Naive B cell (primary cell): ENCODE results near the gene SEMA3C. TPM values are rescaled to one million over a fixed set of nuclear protein-coding genes. Genes with fewer than 3 reads are reported as not detected.
A peak's percentile ranks its signal among the peaks of the same experiment; 100 is the strongest.

Experiments
- ATAC-seq, 2 donors: fragments of 150-1000 bp; cut with Tn5 transposase; 2 replicates each; pipeline ENCODE4 v1.10.0; 2021; ENCODE audit warnings: low read depth in 2 of 2, mild to moderate bottlenecking in 2 of 2, moderate library complexity in 2 of 2
- DNase-seq: peaks from one replicate; pipeline ENCODE4 v3.0.0; 2022
- H3K27ac Mint-ChIP-seq, 6 donors: one replicate each; pipeline ENCODE4 v1.8.0; 2020 to 2022; ENCODE audit warnings: mild to moderate bottlenecking in 6 of 6, mixed read lengths in 6 of 6, moderate library complexity in 5 of 6, inconsistent platforms in 2 of 6
- H3K27me3 Mint-ChIP-seq, 3 donors: one replicate each; pipeline ENCODE4 v1.8.0; 2021 to 2022; ENCODE audit warnings: mixed read lengths in 3 of 3, mild to moderate bottlenecking in 1 of 3
- H3K36me3 Mint-ChIP-seq, 2 donors: one replicate each; pipeline ENCODE4 v1.8.0; 2020 to 2022; ENCODE audit warnings: mixed read lengths in 2 of 2, inconsistent platforms in 1 of 2, mild to moderate bottlenecking in 1 of 2
- H3K4me1 Mint-ChIP-seq, 3 donors: one replicate each; pipeline ENCODE4 v1.8.0; 2020 to 2022; ENCODE audit warnings: mixed read lengths in 3 of 3, inconsistent platforms in 1 of 3, mild to moderate bottlenecking in 1 of 3, moderate library complexity in 1 of 3
- H3K4me3 Mint-ChIP-seq, 8 donors: one replicate each; pipeline ENCODE4 v1.8.0; 2020 to 2022; ENCODE audit warnings: mild to moderate bottlenecking in 8 of 8, mixed read lengths in 8 of 8, moderate library complexity in 8 of 8, inconsistent platforms in 2 of 8
- H3K9me3 Mint-ChIP-seq, 7 donors: one replicate each; pipeline ENCODE4 v1.8.0; 2020 to 2022; ENCODE audit warnings: mixed read lengths in 7 of 7, mild to moderate bottlenecking in 5 of 7, inconsistent platforms in 2 of 7, moderate library complexity in 1 of 7
- polyA plus RNA-seq, 6 donors: library from polyadenylated mRNA; unstranded; fragments of 300-500 nt; fragmentation: Illumina TruSeq; gene quantifications; one replicate each; pipeline ENCODE4 v1.2.3, GENCODE V29; 2021; ENCODE audit warnings: low read depth in 6 of 6

SEMA3C gene
- polyA plus RNA-seq, 6 donors from 2014 or later = not detected

DNA sequence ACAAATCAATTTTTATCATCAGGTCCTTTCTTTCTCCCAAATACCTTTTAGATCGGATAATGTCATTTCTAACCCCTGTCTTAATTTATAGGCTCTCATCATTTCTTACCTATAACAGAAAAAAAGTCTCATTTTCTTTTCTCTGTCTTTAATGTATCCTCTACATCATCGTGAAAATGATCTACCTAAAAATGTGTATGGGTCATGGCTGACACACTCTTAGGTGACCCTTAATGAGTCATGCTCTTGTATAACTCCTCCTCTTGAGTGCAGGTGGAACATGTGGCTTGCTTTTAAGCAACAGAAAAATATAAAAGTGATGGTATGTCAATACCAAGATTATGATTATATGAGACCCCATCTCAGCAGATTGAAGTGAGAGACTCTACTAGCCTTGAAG lies 139.4 kb downstream of the SEMA3C start:
- Mint-ChIP-seq H3K4me1 (no peaks in the 10 kb centered on the region), H3K36me3 (no peaks in the 10 kb centered on the region), H3K27ac (no peak overlapping the region), H3K27me3 (no peaks in the 10 kb centered on the region), H3K4me3 (no peak overlapping the region), H3K9me3 (no peaks in the 10 kb centered on the region)
- ATAC-seq (no peak), DNase-seq (no peak)

DNA sequence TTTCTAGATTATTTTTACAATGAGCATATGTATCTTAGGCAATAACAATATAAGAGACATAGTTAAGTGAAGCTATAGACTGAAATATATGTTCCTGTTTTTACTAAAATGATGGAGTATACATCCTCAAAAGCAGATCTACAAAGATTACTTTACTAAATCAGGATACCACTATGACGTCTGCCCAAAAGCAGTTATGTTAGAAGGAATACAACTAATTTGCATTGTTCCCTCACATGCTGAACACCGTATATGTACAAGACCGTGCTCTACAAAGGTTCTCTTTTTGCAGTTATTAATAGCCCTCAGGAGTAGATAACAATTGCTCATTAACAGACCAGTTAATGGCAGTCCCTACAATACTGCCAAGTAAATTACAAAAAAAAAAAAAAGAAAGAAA lies 143.0 kb downstream of the SEMA3C start:
- H3K36me3 Mint-ChIP-seq = no peaks in the 10 kb centered on the region
- H3K27ac Mint-ChIP-seq = no peak overlapping the region
- DNase-seq = no peak
- ATAC-seq = no peak
- no peaks in the 10 kb centered on the region for H3K4me1 Mint-ChIP-seq
- H3K27me3 Mint-ChIP-seq = peaks cover 0 to 7% (median 0%) of the 10 kb centered on the region in 3 donors
- H3K4me3 Mint-ChIP-seq = no peak overlapping the region
- H3K9me3 Mint-ChIP-seq = peaks cover 0 to 4% (median 0%) of the 10 kb centered on the region in 7 donors

DNA sequence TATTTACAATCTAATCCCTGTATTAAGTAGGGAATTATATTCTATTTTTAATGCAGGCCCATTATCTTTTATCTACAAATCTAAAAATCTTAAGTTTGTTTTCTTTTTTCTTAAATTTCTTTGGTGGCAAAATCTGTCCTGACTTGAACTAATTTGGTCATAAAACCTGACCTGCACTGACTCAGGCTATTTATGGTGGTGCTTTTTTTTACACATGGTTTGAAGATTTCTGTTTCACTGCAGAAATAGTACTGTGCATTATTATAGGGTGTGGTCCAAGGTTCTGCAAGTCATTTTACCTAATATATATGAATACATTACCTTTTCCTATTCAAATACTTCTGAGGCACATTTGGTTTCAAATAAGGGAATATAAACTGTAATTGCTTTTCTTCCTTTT lies 143.4 kb downstream of the SEMA3C start:
- Mint-ChIP-seq H3K27ac (no peak overlapping the region), H3K36me3 (no peaks in the 10 kb centered on the region), H3K4me1 (no peaks in the 10 kb centered on the region), H3K9me3 (peaks cover 0 to 4% (median 0%) of the 10 kb centered on the region in 7 donors), H3K4me3 (no peak overlapping the region), H3K27me3 (peaks cover 0 to 7% (median 0%) of the 10 kb centered on the region in 3 donors)
- DNase-seq (no peak), ATAC-seq (no peak)

DNA sequence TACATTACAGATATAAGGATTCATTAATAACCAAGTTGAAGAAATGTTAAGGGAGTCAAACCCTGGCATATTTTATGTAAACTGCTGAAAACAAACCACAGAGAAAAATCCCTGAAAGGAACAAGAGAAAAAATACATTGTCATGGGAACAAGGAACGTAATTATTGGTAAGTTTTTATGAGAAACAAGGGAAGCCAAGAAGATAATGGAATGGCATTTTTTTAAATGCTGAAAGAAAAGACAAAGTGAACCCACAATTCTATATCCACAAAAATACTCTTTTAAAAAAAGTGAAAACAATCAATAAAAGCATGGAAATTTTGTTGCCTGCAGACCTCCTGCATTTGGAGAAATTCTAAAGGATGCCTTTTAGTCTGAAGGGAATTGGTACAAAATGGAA lies 144.0 kb downstream of the SEMA3C start:
- Mint-ChIP-seq H3K9me3 (peaks cover 0 to 4% (median 0%) of the 10 kb centered on the region in 7 donors), H3K27me3 (peaks cover 0 to 7% (median 0%) of the 10 kb centered on the region in 3 donors)

DNA sequence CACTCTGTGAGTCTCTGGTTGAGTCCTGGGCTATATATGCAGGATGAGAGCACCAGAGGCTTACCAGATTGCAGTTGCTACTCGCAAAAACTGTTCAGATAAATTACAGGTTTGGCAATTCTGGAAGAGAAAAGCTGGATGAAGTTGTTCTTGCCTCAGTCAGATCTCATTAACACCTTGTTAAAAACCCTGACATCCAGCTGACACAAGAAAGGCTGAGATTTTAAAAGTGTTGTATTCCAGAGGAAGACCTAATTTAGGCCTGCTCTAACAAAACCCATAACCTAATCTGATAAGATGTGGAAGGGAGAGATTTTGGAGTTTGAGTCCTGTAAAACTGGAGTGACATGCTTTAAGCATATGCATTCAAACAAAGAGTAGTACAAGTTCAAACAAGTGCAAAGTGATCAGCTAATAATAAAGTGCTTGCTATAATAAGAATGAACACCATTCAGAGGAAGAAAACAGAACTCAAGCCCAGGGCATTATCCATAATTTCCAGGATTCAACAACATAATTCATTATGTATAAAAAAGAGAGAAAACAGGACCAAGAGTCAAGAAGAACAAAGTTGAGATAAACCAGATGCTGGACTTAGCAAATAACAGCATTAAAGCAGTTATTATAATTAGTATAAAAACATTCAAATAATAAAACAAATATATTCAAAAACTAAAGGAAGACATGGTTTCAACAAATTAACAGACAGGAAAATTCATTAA lies 144.9 kb downstream of the SEMA3C start:
- Mint-ChIP-seq H3K4me1 (no peaks in the 10 kb centered on the region), H3K27ac (no peak overlapping the region)

More for the DNA sequence above, 144.0 kb downstream of the SEMA3C start:
- no peaks in the 10 kb centered on the region for H3K36me3 Mint-ChIP-seq
- DNase-seq (no peak), ATAC-seq (no peak)
- no peak overlapping the region for H3K4me3 Mint-ChIP-seq
- no peaks in the 10 kb centered on the region for H3K4me1 Mint-ChIP-seq
- no peak overlapping the region for H3K27ac Mint-ChIP-seq

DNA sequence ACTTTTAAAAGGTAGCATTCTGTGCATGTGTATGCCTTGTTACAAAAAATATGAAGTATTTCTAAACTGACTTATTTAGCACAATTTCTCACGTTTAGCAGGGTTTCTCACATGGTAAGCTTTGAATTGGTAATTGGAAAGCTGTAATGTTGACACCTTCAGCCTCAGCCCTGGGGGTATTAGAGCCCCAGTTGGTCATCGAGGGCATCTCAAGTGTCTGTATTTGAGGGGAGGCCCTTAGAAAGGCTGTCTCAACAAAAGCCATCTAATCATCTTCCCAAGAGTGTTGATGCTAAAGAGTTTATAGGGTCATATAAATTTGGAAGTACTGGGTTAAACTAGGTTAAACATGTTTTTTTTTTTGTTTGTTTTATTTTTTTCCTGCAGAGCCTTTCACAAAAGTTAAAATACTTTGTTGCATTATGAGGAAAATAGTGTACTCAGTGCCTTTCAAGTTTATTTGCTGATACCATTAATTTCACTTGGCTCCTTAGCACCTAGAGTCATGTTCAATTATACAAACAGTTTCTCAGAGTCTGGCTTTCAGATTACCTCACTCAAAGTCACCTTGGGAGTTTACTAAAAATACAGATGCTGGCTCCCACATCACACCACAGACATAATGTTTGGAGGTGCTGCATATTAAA lies 146.4 kb downstream of the SEMA3C start:
- H3K4me3 Mint-ChIP-seq = no peak overlapping the region
- H3K27ac Mint-ChIP-seq = no peak overlapping the region
- H3K27me3 Mint-ChIP-seq = peaks cover 0 to 7% (median 0%) of the 10 kb centered on the region in 3 donors
- peaks cover 0 to 4% (median 0%) of the 10 kb centered on the region in 7 donors for H3K9me3 Mint-ChIP-seq
- DNase-seq (no peak), ATAC-seq (no peak)
- H3K4me1 Mint-ChIP-seq = no peaks in the 10 kb centered on the region
- H3K36me3 Mint-ChIP-seq = no peaks in the 10 kb centered on the region

More for the DNA sequence above, 144.9 kb downstream of the SEMA3C start:
- Mint-ChIP-seq H3K36me3 (no peaks in the 10 kb centered on the region), H3K4me3 (no peak overlapping the region), H3K27me3 (peaks cover 0 to 7% (median 0%) of the 10 kb centered on the region in 3 donors), H3K9me3 (peaks cover 0 to 4% (median 0%) of the 10 kb centered on the region in 7 donors)
- ATAC-seq = no peak
- DNase-seq = no peak

DNA sequence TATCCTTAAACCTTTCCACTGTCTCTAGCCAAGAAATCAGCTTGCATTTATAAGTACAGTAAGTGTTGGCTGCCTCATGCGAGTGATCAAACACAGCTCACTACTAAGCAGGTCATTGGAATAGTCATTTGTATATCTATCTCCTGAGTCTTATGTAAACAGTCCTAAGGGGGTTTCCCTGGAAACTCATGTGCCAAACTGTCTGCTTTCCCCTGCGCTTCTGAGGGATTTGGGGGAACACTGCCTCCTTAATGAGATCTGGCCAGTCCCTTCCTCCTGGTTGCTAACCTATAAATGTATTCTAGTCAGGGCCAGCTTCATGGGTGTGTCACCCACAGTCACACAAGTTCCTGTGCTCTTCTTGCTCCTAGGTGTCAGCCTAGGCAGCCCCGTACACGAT lies 147.3 kb downstream of the SEMA3C start:
- H3K36me3 Mint-ChIP-seq = no peaks in the 10 kb centered on the region
- H3K4me3 Mint-ChIP-seq = no peak overlapping the region
- no peaks in the 10 kb centered on the region for H3K4me1 Mint-ChIP-seq
- no peak overlapping the region for H3K27ac Mint-ChIP-seq
- H3K9me3 Mint-ChIP-seq = peaks cover 0 to 4% (median 0%) of the 10 kb centered on the region in 7 donors
- ATAC-seq = no peak
- H3K27me3 Mint-ChIP-seq = peaks cover 0 to 7% (median 0%) of the 10 kb centered on the region in 3 donors
- no peak for DNase-seq

DNA sequence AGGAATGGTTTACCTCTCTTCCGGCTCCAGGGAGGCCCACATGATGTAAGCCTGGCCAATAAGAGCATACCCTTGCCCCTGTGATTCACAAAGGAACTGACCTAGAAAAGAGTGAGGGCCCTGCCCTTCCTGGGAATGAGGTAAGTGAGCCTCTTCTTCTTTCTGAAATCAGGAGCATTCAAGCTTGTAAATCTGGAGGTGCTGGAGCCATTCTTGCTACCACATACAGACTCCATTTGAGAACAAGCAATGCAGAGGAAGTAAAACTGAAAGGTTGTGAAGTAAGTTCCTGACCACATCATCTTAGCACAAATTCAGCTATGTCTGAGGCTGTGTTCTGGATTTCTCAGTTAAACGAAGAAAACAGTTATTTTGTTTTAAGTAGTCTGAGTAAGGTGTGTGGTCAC lies 148.2 kb downstream of the SEMA3C start:
- H3K27me3 Mint-ChIP-seq = peaks cover 0 to 7% (median 0%) of the 10 kb centered on the region in 3 donors
- ATAC-seq (no peak), DNase-seq (no peak)
- no peak overlapping the region for H3K4me3 Mint-ChIP-seq
- H3K9me3 Mint-ChIP-seq = peaks cover 0 to 4% (median 0%) of the 10 kb centered on the region in 7 donors
- H3K4me1 Mint-ChIP-seq = no peaks in the 10 kb centered on the region
- H3K36me3 Mint-ChIP-seq = no peaks in the 10 kb centered on the region
- peak overlapping the region in 1 of 6 donors; percentile 8 for H3K27ac Mint-ChIP-seq

DNA sequence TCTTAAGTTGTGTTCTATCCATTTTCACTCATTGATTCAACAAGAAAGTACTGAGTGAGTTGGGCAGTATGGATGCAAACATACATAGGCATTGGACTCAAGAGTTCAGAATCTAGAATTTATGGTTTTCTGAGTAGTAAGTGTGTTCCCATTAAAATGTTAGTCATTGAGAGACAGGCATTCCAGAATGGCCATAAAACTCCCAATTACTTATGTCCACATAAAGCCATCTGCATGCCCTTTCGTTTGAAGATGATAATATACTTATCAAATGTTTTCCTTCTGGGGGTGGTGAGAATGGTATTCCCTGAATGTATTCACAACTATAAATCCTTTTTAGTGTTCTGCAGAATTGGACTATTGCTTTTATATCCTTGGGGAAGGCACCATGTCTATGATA lies 148.8 kb downstream of the SEMA3C start:
- no peak overlapping the region for H3K27ac Mint-ChIP-seq
- H3K4me3 Mint-ChIP-seq = no peak overlapping the region

DNA sequence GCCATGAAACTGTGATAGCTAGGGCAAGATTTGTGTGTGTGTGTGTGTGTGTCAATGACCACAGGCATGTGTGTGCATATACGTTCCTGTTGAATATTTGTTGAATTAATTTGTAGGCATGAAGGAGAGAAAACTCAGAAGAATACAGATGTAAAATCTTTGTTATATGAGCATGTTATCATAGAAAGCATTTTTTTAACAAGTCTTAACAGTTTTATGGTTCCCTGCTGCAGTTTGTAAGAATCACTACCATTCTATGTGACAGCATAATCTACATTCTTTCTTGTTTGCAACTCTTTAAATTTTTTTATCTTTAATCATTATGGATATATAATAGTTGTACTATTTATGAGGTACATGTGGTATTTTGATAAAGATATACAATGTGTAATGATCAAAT lies 150.1 kb downstream of the SEMA3C start:
- peaks cover 0 to 7% (median 0%) of the 10 kb centered on the region in 3 donors for H3K27me3 Mint-ChIP-seq
- no peak for ATAC-seq
- H3K27ac Mint-ChIP-seq = peak overlapping the region in 1 of 6 donors; percentile 44
- DNase-seq = no peak
- no peak overlapping the region for H3K4me3 Mint-ChIP-seq
- peaks cover 0 to 4% (median 0%) of the 10 kb centered on the region in 7 donors for H3K9me3 Mint-ChIP-seq
- no peaks in the 10 kb centered on the region for H3K36me3 Mint-ChIP-seq
- H3K4me1 Mint-ChIP-seq = no peaks in the 10 kb centered on the region

More for the DNA sequence above, 148.8 kb downstream of the SEMA3C start:
- Mint-ChIP-seq H3K9me3 (peaks cover 0 to 4% (median 0%) of the 10 kb centered on the region in 7 donors), H3K4me1 (no peaks in the 10 kb centered on the region), H3K27me3 (peaks cover 0 to 7% (median 0%) of the 10 kb centered on the region in 3 donors), H3K36me3 (no peaks in the 10 kb centered on the region)
- ATAC-seq = no peak
- no peak for DNase-seq

DNA sequence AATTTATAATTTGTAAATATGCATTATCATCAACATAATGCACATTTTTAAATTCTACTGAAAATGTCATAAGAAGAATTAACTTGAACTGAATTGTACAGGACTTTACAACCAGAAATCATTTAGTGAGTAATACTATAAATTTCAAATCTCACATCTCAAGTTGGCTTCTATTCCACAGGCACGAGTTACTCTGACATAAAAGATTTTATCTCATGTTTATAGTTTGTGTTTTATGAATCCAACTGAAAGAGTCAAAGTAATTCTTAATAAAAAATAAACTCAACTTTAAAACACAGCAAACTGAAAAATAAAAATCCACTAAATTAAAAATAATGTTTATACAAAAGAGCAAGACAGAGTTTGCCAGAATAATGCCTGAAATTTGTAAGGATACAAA lies 151.2 kb downstream of the SEMA3C start:
- Mint-ChIP-seq H3K4me1 (no peaks in the 10 kb centered on the region), H3K27me3 (peaks cover 0 to 4% (median 0%) of the 10 kb centered on the region in 3 donors), H3K9me3 (peaks cover 0 to 2% (median 0%) of the 10 kb centered on the region in 7 donors), H3K4me3 (no peak overlapping the region), H3K27ac (no peak overlapping the region), H3K36me3 (no peaks in the 10 kb centered on the region)
- no peak for ATAC-seq
- DNase-seq = no peak

DNA sequence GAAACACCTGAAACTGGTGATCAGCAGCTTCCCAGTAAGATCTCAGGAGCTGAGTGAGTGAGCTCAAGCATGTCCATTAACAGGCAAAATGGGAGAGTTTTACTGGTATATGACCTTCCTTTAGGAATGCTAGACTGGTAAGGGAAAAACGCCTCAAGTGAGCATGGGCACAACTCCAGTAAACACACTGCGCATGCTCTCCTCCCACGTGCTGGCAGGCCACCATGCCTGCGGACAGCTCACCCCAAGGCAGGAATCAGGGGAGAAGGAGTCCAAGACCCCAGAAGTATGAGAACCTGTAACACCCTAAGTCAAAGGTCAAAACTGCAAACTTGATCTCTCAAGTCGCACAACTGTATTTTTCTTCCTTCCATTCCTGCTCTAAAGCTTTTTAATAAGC lies 152.1 kb downstream of the SEMA3C start:
- Mint-ChIP-seq H3K4me1 (no peaks in the 10 kb centered on the region), H3K4me3 (no peak overlapping the region), H3K27me3 (peaks cover 0 to 4% (median 0%) of the 10 kb centered on the region in 3 donors), H3K27ac (no peak overlapping the region), H3K36me3 (no peaks in the 10 kb centered on the region), H3K9me3 (peaks cover 0 to 2% (median 0%) of the 10 kb centered on the region in 7 donors)
- no peak for DNase-seq
- ATAC-seq = no peak

DNA sequence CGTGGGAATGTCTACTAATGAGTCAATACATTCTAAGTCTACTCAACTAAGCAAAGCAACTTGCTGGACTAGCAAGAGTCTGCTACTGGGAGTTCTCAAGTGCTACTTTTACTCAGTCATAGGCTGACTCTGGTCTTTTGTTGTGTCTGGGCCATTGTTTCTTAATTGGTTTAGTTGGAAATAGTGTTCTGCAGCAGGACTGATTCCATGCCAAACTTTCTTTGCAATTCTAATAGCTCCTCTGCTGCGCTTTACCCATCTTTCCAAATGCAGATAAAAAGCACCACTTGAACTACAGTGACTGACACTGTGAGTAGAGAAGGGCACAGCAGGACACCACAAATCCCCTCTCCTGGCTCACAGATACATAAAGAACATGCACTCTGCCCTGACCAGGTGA lies 154.7 kb downstream of the SEMA3C start:
- Mint-ChIP-seq H3K36me3 (no peaks in the 10 kb centered on the region), H3K27me3 (peaks cover 0 to 4% (median 0%) of the 10 kb centered on the region in 3 donors)

DNA sequence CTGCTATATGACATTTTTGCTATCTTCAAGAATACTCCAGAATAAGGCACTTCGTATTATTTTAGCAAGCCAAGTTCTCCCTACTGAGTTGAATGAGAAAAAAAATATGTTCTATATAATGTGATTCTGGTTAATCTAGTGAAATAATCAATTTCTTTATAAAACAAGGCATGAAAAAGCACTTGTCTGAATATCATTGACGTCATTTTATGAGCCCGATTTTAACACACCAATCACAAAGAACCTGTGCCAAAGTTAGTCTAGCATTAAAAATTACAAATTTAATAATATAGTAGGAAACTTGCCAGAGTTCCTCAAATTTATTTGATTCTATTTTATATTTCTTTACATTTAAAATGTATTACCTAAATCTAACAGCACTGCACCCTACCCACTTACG lies 155.1 kb downstream of the SEMA3C start:
- H3K27ac Mint-ChIP-seq = no peak overlapping the region
- H3K27me3 Mint-ChIP-seq = peaks cover 0 to 4% (median 0%) of the 10 kb centered on the region in 3 donors
- H3K36me3 Mint-ChIP-seq = no peaks in the 10 kb centered on the region
- no peaks in the 10 kb centered on the region for H3K9me3 Mint-ChIP-seq
- DNase-seq (no peak), ATAC-seq (no peak)
- H3K4me1 Mint-ChIP-seq = no peaks in the 10 kb centered on the region
- no peak overlapping the region for H3K4me3 Mint-ChIP-seq

More for the DNA sequence above, 154.7 kb downstream of the SEMA3C start:
- no peak for DNase-seq
- H3K27ac Mint-ChIP-seq = no peak overlapping the region
- no peak for ATAC-seq
- no peak overlapping the region for H3K4me3 Mint-ChIP-seq
- H3K9me3 Mint-ChIP-seq = no peaks in the 10 kb centered on the region
- no peaks in the 10 kb centered on the region for H3K4me1 Mint-ChIP-seq
